H1 (cell line): ENCODE results near the gene CCDC24. TPM values are rescaled to one million over a fixed set of nuclear protein-coding genes. Genes with fewer than 3 reads are reported as not detected.

ENCODE experiments used
- BACH1 ChIP-seq: IDR thresholded peaks from 2 replicates; pipeline ENCODE4 v1.6.1; 2012; ENCODE audit warnings: low read length, improper control_type of control experiment
- EGR1 ChIP-seq: IDR thresholded peaks from 2 replicates; pipeline ENCODE4 v1.6.1; 2011; ENCODE audit warnings: low read depth, low read length, borderline replicate concordance
- JUND ChIP-seq: IDR thresholded peaks from 2 replicates; pipeline ENCODE4 v1.6.1; 2011; ENCODE audit warnings: mild to moderate bottlenecking, improper control_type of control experiment, low read length
- RFX5 ChIP-seq: IDR thresholded peaks from 2 replicates; pipeline ENCODE4 v1.6.1; 2011; ENCODE audit warnings: low read depth, low read length, improper control_type of control experiment, borderline replicate concordance
- polyA plus RNA-seq, 7 experiments: library from polyadenylated mRNA; depleted of rRNA in 3 of 7; stranded (reverse) in 5 of 7; unstranded in 2 of 7; fragments of >200 nt in 5 of 7; fragments of 200-250 nt in 2 of 7; gene quantifications; 1 replicate in 5 of 7; 2 replicates in 1 of 7; 4 replicates in 1 of 7; pipeline versions ENCODE4 v1.2.1 to v1.2.3, GENCODE V29; 2011 to 2013; ENCODE audit warnings: missing spikeins in 2 of 7, mixed read lengths in 2 of 7
- total RNA-seq: library from RNA; stranded (reverse); fragmentation: NEBNext Ultra II Directional; extraction: Animal tissue kit (Norgen Biotek cat#: 25700); gene quantifications from 2 replicates; pipeline ENCODE4 v1.2.1, GENCODE V29; 2021

CCDC24 gene
- total and polyA plus RNA-seq, 2 of the 8 experiments (the other 6 are each of a cell fraction or from before 2014, with no cell fraction given): 11.2 to 11.4 TPM

DNA sequence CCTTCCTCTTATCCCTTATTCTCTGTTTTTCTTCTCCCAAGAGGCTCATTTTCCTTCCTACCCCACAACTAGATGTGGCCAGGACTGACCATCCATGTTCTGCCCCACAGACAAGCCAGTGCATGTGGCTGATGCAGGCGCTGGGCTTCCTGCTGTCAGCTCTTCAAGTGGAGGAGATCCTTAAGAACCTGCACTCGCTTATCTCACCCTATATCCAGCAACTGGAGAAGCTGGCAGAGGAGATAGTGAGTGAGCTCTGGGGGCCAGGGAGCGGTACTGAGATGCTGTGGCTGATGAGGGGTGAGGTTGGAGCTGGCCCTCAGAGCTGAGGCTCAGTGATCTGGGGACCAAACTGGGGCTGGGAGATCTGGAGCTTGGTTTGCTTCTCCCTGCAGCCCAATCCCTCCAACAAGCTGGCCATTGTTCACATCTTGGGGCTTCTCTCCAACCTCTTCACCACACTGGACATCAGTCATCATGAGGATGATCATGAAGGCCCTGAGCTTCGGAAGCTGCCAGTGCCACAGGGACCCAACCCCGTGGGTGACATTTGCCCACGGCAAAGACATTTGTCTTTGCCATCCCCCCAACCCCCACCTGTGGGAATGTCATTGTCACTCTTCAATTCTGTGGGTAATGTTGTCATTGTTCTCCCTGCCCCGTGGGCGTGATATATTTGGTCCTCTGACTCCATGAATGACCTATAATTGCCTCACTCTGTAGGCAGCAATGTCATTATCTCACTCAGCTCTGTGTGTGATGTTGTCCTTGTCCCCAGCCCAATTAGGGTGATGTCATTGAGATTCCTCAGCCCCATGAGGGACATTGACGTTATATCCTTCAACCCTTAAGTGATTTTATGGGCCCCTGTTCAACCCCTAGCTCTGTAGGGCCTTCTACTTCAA, 32.8 kb upstream of the CCDC24 start (continued):
- TF ChIP-seq JUND (no peak), BACH1 (no peak), EGR1 (no peak), RFX5 (no peak)
- TF ChIP-seq, all 59 proteins: peak for 0
